ENCODE data around the gene RGSL1. TPM values are rescaled to one million over a fixed set of nuclear protein-coding genes. Genes with fewer than 3 reads are reported as not detected.

The RGSL1 gene
- total and polyA plus RNA-seq, 7 donors = not detected

- no peaks in the 10 kb centered on the region for H3K36me3 ChIP-seq (ENCODE audit: insufficient read depth in 1 of 2, low read depth in 1 of 2)
- no peaks in the 10 kb centered on the region for H3K27me3 ChIP-seq (ENCODE audit: insufficient read depth in 3 of 3, low read length in 2 of 3)
- H3K4me3 ChIP-seq = no peak overlapping the region
- intact Hi-C loops (cut with DNase I) = loop anchor here (5.0 to 10.0 kb wide), 2 partner anchors 337 to 340 kb away; partner anchors contain the start of gene NPL (in 2 of the 2)
- H3K4me1 ChIP-seq = no peaks in the 10 kb centered on the region
- DNase-seq (no peak), ATAC-seq (no peak)
- no peak for TF ChIP-seq CTCF (IDR thresholded peaks at IDR 0.05)
- H3K9me3 ChIP-seq = no peaks in the 10 kb centered on the region
- 33 to 56% (median 46%) methylated on average over 1 of the region's 1 CpG for WGBS, 3 donors
- no peak overlapping the region for H3K27ac ChIP-seq
Measured at GRCh38 chr1:182447660-182448059, 2.3 kb upstream of the RGSL1 start.

GRCh38 chr1:182453631-182454030 is 3.7 kb downstream of the RGSL1 start:
- H3K9me3 ChIP-seq = no peaks in the 10 kb centered on the region
- intact Hi-C loops (cut with DNase I) = no loop called here
- WGBS, 3 donors = 62 to 72% (median 72%) methylated on average over 7 of the region's 7 CpGs
- no peak for DNase-seq
- no peak for TF ChIP-seq CTCF (IDR thresholded peaks at IDR 0.05)
- H3K27me3 ChIP-seq (ENCODE audit: insufficient read depth in 3 of 3, low read length in 2 of 3) = no peaks in the 10 kb centered on the region
- no peak for ATAC-seq
- no peaks in the 10 kb centered on the region for H3K36me3 ChIP-seq (ENCODE audit: insufficient read depth in 1 of 2, low read depth in 1 of 2)
- no peaks in the 10 kb centered on the region for H3K4me1 ChIP-seq
- H3K4me3 ChIP-seq = no peak overlapping the region
- H3K27ac ChIP-seq = no peak overlapping the region

- H3K4me3 ChIP-seq = no peak overlapping the region
- ATAC-seq = no peak
- H3K9me3 ChIP-seq = no peaks in the 10 kb centered on the region
- no peaks in the 10 kb centered on the region for H3K27me3 ChIP-seq (ENCODE audit: insufficient read depth in 3 of 3, low read length in 2 of 3)
- H3K36me3 ChIP-seq (ENCODE audit: insufficient read depth in 1 of 2, low read depth in 1 of 2) = no peaks in the 10 kb centered on the region
- H3K4me1 ChIP-seq = no peaks in the 10 kb centered on the region
- DNase-seq = no peak
- WGBS, 3 donors = 69 to 86% (median 79%) methylated on average over 3 of the region's 3 CpGs
- no peak for TF ChIP-seq CTCF (IDR thresholded peaks at IDR 0.05)
- intact Hi-C loops (cut with DNase I) = no loop called here
- H3K27ac ChIP-seq = no peak overlapping the region
Measured at GRCh38 chr1:182457844-182458243, 7.9 kb downstream of the RGSL1 start.

GRCh38 chr1:182459949-182460348 is 10.0 kb downstream of the RGSL1 start:
- Histone ChIP-seq H3K4me3 (no peak overlapping the region), H3K36me3 (ENCODE audit: insufficient read depth in 1 of 2, low read depth in 1 of 2) (no peaks in the 10 kb centered on the region), H3K9me3 (no peaks in the 10 kb centered on the region), H3K4me1 (no peaks in the 10 kb centered on the region), H3K27me3 (ENCODE audit: insufficient read depth in 3 of 3, low read length in 2 of 3) (no peaks in the 10 kb centered on the region), H3K27ac (no peak overlapping the region)
- ATAC-seq = no peak
- DNase-seq = no peak
- 87 to 90% (median 89%) methylated on average over 3 of the region's 3 CpGs for WGBS, 3 donors
- intact Hi-C loops (cut with DNase I) = no loop called here
- no peak for TF ChIP-seq CTCF (IDR thresholded peaks at IDR 0.05)

- intact Hi-C loops (cut with DNase I) = no loop called here
- H3K27ac ChIP-seq = no peak overlapping the region
- no peaks in the 10 kb centered on the region for H3K9me3 ChIP-seq
- no peak overlapping the region for H3K4me3 ChIP-seq
- no peaks in the 10 kb centered on the region for H3K4me1 ChIP-seq
- no peak for DNase-seq
- no peak for ATAC-seq
- H3K27me3 ChIP-seq (ENCODE audit: insufficient read depth in 3 of 3, low read length in 2 of 3) = no peaks in the 10 kb centered on the region
- no peaks in the 10 kb centered on the region for H3K36me3 ChIP-seq (ENCODE audit: insufficient read depth in 1 of 2, low read depth in 1 of 2)
- TF ChIP-seq CTCF (IDR thresholded peaks at IDR 0.05) = no peak
Measured at GRCh38 chr1:182460550-182460951, 10.6 kb downstream of the RGSL1 start.
